RKO (cell line): ENCODE results near the gene CCL23.
A peak's percentile ranks its signal among the peaks of the same experiment; 100 is the strongest.
"Not testable (repeated sequence)": the region's sequence is repeated elsewhere in the genome, so short reads cannot be mapped to it uniquely, and the experiment has no call there.

Experiments used
- DNase-seq: peaks from one replicate; pipeline ENCODE4 v3.0.0-alpha.2; 2016; ENCODE audit warnings: low spot score

CCL23 gene

GRCh38 chr17:36002631-36003030 is 15.1 kb downstream of the CCL23 start:
- no peak for DNase-seq

- no peak for DNase-seq
These were observed 15.7 kb downstream of the CCL23 start for GRCh38 chr17:36001862-36002603.

GRCh38 chr17:36001110-36001771 is 16.5 kb downstream of the CCL23 start, which contains the start of gene CCL15:
Gene CCL15, minus strand, starts transcription at chr17:36001553. Its CDS starts 61 bp downstream, at chr17:36001492.
- DNase-seq, result no peak

- DNase-seq, result no peak
These were observed 17.1 kb downstream of the CCL23 start for GRCh38 chr17:36000732-36001109.

- no peak for DNase-seq
These were observed 19.0 kb downstream of the CCL23 start for GRCh38 chr17:35998756-35999155.

- no peak for DNase-seq
These were observed 19.7 kb downstream of the CCL23 start for GRCh38 chr17:35998018-35998545.

GRCh38 chr17:35995346-35995745 is 22.4 kb downstream of the CCL23 start:
- not testable (repeated sequence) for DNase-seq

GRCh38 chr17:35991075-35991474 is 26.7 kb downstream of the CCL23 start:
- DNase-seq, result no peak

- no peak for DNase-seq
These were observed 29.6 kb downstream of the CCL23 start for GRCh38 chr17:35988164-35988563.

GRCh38 chr17:35986643-35987042 is 31.1 kb downstream of the CCL23 start, which contains the start of gene CCL14:
Gene CCL14, minus strand, starts transcription at chr17:35986729. Its CDS starts 80 bp downstream, at chr17:35986649.
- no peak for DNase-seq

GRCh38 chr17:35984140-35984539 is 33.6 kb downstream of the CCL23 start:
- no peak for DNase-seq

- no peak for DNase-seq
These were observed 35.2 kb downstream of the CCL23 start for GRCh38 chr17:35982409-35983191.

GRCh38 chr17:35981908-35982330 is 35.9 kb downstream of the CCL23 start:
- no peak for DNase-seq

GRCh38 chr17:35981246-35981645 is 36.5 kb downstream of the CCL23 start, which contains the start of gene CCL16:
Gene CCL16, minus strand, starts transcription at chr17:35981497. Its CDS starts 77 bp downstream, at chr17:35981420.
- no peak for DNase-seq

- DNase-seq, result no peak
These were observed 39.4 kb downstream of the CCL23 start for GRCh38 chr17:35978346-35978745.

GRCh38 chr17:35977509-35977908 is 40.3 kb downstream of the CCL23 start:
- no peak for DNase-seq

- peak; percentile 7 for DNase-seq
These were observed 44.2 kb downstream of the CCL23 start for GRCh38 chr17:35973333-35974260.

GRCh38 chr17:35972945-35973332 is 44.8 kb downstream of the CCL23 start:
- DNase-seq, result no peak

- DNase-seq, result no peak
These were observed 45.2 kb downstream of the CCL23 start for GRCh38 chr17:35972535-35972934.

- no peak for DNase-seq
These were observed 45.7 kb downstream of the CCL23 start for GRCh38 chr17:35972066-35972465.
